ENCODE measurements around the gene FBXW4.
A peak's percentile ranks its signal among the peaks of the same experiment; 100 is the strongest.

Gene FBXW4

DNA sequence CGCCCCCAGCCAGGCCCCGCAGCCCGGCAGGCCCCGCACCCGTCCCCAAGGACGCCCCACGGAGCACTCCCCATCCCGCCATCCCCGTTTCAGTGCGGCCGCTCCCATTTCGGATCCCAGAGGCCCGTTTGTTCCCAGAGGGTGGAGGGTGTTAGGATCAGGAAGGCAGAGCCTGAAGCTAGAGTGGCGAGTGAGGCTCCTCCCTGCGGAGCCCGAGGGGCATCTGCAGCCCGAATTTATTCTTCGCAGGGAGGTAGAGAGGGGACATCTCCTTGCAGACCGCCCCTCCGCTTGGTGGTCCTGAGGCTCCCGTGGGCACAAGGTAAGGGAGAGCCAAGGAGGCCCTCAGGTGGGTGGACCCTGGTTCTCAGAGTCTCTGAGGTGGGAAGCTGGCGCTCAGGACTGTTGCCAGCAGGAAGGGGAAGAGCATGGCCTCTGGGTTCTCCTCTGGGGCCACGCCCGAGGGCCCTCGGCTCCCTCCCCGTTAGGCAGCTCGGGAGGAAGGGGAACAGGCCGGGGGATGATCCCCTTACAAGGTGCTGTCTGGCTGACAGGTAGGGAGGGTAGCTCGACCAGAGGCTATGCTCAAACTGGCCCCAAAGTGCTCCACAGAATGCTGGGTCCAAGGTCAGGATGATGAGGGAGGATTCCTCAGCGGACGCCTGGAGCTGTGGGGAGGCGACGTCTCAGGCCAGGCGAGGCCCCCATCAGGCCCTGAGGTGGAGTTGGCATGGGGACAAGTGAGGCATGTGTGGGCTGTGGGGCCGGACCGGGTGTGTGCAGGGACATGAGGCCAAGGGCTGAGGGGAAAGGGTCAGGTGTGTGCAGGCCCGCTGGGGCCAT lies 124.3 kb downstream of the FBXW4 start:
- TF ChIP-seq CREB1 (IDR thresholded peaks at IDR 0.05; ENCODE audit: low read depth) (no peak), TAF1 (IDR thresholded peaks at IDR 0.05; ENCODE audit: low read depth) (no peak), FOXM1 (IDR thresholded peaks at IDR 0.05; ENCODE audit: borderline replicate concordance, low read depth) (no peak), EP300 (IDR thresholded peaks at IDR 0.05; ENCODE audit: borderline replicate concordance) (no peak)

DNA sequence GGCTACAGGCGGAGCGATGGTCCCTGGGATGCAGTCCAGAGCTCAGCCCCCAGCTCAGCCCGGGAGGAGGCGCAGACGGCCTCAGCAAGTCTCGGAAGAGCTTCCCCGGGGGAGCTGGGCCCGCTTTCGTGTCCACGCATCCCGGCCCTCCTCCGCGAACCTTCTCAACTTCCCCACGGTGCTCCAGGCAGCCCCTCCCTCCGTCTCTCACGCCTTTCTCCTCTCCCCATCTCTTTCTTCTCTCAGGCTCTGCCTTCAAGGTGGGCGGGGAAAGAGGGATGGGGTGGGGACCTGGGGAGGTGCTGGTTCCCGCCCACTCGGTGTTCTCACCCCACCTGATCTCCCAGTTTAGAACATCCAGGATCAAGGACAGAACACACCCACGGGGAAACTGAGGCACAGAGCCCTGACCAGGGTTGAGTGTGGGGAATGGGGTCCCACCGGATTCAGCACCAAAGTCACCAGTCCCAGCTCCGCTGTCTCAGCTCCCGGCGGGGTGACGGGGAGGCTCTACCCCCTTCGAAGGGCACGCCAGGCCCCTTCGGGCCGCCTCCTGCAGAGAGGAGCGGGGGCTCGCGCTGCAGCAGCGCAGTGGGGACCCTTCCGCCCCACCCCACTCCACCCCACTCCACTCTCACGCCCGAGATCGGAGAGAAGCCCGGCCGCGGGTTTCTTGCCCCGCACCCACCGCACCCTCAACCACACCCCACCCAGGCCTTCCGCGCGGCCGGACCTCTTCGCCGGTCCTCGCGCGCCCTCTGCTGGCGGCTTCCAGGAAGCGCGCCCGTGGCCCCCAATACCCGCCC lies 125.1 kb downstream of the FBXW4 start:
- TF ChIP-seq ZBTB7A (IDR thresholded peaks at IDR 0.05; ENCODE audit: low read depth) (peak; percentile 68; the same call in 1 of the 2 replicates), RAD21 (IDR thresholded peaks at IDR 0.05; ENCODE audit: low read depth) (peak; percentile 89), EGR1 (IDR thresholded peaks at IDR 0.05) (no peak), FOXM1 (IDR thresholded peaks at IDR 0.05; ENCODE audit: borderline replicate concordance, low read depth) (peak; percentile 37; the same call in 1 of the 2 replicates), TEAD4 (IDR thresholded peaks at IDR 0.05) (peak; percentile 18; the same call in 1 of the 2 replicates)
- TF ChIP-seq, protein P1, sequence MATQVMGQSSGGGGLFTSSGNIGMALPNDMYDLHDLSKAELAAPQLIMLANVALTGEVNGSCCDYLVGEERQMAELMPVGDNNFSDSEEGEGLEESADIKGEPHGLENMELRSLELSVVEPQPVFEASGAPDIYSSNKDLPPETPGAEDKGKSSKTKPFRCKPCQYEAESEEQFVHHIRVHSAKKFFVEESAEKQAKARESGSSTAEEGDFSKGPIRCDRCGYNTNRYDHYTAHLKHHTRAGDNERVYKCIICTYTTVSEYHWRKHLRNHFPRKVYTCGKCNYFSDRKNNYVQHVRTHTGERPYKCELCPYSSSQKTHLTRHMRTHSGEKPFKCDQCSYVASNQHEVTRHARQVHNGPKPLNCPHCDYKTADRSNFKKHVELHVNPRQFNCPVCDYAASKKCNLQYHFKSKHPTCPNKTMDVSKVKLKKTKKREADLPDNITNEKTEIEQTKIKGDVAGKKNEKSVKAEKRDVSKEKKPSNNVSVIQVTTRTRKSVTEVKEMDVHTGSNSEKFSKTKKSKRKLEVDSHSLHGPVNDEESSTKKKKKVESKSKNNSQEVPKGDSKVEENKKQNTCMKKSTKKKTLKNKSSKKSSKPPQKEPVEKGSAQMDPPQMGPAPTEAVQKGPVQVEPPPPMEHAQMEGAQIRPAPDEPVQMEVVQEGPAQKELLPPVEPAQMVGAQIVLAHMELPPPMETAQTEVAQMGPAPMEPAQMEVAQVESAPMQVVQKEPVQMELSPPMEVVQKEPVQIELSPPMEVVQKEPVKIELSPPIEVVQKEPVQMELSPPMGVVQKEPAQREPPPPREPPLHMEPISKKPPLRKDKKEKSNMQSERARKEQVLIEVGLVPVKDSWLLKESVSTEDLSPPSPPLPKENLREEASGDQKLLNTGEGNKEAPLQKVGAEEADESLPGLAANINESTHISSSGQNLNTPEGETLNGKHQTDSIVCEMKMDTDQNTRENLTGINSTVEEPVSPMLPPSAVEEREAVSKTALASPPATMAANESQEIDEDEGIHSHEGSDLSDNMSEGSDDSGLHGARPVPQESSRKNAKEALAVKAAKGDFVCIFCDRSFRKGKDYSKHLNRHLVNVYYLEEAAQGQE (IDR thresholded peaks at IDR 0.05; ENCODE audit: low read depth), result no peak
- TF ChIP-seq, protein P2, sequence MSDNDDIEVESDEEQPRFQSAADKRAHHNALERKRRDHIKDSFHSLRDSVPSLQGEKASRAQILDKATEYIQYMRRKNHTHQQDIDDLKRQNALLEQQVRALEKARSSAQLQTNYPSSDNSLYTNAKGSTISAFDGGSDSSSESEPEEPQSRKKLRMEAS (IDR thresholded peaks at IDR 0.05), result peak; percentile 56; the same call in 1 of the 2 replicates
- TF ChIP-seq, protein P3, sequence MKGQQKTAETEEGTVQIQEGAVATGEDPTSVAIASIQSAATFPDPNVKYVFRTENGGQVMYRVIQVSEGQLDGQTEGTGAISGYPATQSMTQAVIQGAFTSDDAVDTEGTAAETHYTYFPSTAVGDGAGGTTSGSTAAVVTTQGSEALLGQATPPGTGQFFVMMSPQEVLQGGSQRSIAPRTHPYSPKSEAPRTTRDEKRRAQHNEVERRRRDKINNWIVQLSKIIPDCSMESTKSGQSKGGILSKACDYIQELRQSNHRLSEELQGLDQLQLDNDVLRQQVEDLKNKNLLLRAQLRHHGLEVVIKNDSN (IDR thresholded peaks at IDR 0.05), result peak; percentile 31; the same call in 1 of the 2 replicates

DNA sequence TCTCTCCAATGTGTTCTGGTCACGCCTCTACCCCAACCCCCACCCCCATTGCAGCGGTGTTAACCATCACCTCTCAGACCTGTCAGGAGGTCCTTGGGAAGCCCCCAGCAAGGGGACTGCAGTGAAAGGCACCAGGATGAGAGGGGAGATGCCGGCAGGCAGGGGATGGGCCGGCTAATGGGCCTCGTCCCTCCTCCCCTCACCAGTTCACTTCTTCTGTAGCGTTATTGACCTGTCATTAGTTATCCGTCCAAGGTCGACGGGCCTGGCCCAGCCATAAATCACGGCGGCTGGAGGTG lies 125.7 kb downstream of the FBXW4 start:
- TF ChIP-seq, protein P2 (IDR thresholded peaks at IDR 0.05), result no peak
- TF ChIP-seq EP300 (IDR thresholded peaks at IDR 0.05; ENCODE audit: borderline replicate concordance) (no peak), CEBPB (IDR thresholded peaks at IDR 0.05) (no peak), ZBTB7A (IDR thresholded peaks at IDR 0.05; ENCODE audit: low read depth) (no peak), TEAD4 (IDR thresholded peaks at IDR 0.05) (no peak), RAD21 (IDR thresholded peaks at IDR 0.05; ENCODE audit: low read depth) (no peak), TCF12 (IDR thresholded peaks at IDR 0.05; ENCODE audit: low read depth) (no peak), EGR1 (IDR thresholded peaks at IDR 0.05) (no peak), NFIC (IDR thresholded peaks at IDR 0.05) (no peak), YY1 (IDR thresholded peaks at IDR 0.05; ENCODE audit: low read depth) (no peak), TAF1 (IDR thresholded peaks at IDR 0.05; ENCODE audit: low read depth) (no peak), CREB1 (IDR thresholded peaks at IDR 0.05; ENCODE audit: low read depth) (no peak)
- TF ChIP-seq, protein P3 (IDR thresholded peaks at IDR 0.05), result no peak

GRCh38 chr10:101568054-101568745 lies 126.8 kb downstream of the FBXW4 start:
- TF ChIP-seq TAF1 (IDR thresholded peaks at IDR 0.05; ENCODE audit: low read depth) (no peak), YY1 (IDR thresholded peaks at IDR 0.05; ENCODE audit: low read depth) (no peak), ZBTB7A (IDR thresholded peaks at IDR 0.05; ENCODE audit: low read depth) (no peak), CREB1 (IDR thresholded peaks at IDR 0.05; ENCODE audit: low read depth) (no peak), FOXM1 (IDR thresholded peaks at IDR 0.05; ENCODE audit: borderline replicate concordance, low read depth) (no peak)
- TF ChIP-seq, protein P3 (IDR thresholded peaks at IDR 0.05), result no peak
- TF ChIP-seq, protein P1 (IDR thresholded peaks at IDR 0.05; ENCODE audit: low read depth), result no peak
